NCI-H2107 (cell line): ENCODE results near the gene FAAH2.
"Not testable (repeated sequence)": the region's sequence is repeated elsewhere in the genome, so short reads cannot be mapped to it uniquely, and the experiment has no call there.

ENCODE experiments used
- DNase-seq: peaks from one replicate; lab custom pipeline; 2025; lab: John Stamatoyannopoulos, UW

The FAAH2 gene, protein sequence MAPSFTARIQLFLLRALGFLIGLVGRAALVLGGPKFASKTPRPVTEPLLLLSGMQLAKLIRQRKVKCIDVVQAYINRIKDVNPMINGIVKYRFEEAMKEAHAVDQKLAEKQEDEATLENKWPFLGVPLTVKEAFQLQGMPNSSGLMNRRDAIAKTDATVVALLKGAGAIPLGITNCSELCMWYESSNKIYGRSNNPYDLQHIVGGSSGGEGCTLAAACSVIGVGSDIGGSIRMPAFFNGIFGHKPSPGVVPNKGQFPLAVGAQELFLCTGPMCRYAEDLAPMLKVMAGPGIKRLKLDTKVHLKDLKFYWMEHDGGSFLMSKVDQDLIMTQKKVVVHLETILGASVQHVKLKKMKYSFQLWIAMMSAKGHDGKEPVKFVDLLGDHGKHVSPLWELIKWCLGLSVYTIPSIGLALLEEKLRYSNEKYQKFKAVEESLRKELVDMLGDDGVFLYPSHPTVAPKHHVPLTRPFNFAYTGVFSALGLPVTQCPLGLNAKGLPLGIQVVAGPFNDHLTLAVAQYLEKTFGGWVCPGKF

DNA sequence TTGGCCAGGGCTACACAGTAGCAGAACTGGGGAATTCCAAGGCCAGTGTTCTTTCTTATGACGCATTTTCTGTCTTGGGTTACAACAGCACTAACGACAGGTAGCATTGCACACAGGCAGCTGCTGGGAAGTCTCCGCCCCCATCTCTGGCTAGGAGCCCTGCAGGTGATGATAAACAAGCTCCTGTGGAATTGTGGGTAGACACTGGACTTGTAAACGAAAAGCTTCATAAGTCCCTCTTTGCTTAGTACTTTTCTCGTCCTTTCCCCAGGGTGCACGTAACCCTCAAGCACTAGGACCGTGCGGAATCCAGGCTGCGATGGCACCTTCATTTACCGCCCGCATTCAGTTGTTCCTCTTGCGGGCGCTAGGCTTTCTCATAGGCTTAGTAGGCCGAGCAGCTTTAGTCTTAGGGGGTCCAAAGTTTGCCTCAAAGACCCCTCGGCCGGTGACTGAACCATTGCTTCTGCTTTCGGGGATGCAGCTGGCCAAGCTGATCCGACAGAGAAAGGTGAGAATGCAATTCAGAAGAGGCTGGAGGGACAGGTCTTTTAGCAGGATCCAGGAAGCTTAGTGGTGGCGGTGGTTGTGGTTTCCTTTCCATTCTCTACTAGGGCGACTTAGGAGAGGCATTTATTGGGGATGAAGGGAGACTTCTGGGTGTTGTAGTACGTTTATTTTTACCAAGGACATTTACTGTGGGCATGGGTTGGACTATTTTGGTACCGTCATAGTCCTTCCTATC is at the start of gene FAAH2:
TSS of gene FAAH2 (plus strand) at position 200 of the 745 bp plus-strand sequence. CDS start at position 320, 120 bp downstream.
- peak; percentile 84 for DNase-seq

DNA sequence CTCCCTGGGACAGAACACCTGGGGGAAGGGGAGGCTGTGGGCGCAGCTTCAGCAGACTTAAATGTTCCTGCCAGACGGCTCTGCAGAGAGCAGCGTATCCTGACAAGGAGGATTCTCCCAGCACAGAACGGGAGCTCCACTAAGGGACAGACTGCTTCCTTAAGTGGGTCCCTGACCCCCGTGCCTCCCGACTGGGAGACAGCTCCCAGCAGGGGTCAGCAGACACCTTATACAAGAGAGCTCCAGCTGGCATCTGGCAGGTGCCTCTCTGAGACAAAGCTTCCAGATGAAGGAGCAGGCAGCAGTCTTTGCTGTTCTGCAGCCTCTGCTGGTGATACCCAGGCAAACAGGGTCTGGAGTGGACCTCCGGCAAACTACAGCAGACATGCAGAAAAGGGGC is 44.5 kb upstream of the FAAH2 start:
- no peak for DNase-seq

DNA sequence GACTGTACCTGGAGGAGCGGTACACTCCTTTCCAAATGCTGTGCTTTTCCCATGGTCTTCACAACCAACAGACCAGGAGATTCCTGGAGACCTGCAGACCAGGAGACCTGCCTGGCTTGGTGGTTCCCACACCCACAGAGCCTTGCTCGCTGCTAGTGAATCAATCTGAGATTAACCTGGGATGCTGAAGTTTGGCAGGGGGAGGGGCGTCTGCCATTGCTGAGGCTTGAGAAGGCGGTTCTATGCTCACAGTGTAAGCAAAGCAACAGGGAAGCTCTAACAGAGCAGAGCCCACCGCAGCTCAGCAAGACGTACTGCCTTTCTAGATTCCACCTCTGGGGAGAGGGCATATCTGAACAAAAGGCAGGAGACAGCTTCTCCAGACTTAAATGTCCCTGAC is 34.5 kb upstream of the FAAH2 start:
- DNase-seq = no peak

DNA sequence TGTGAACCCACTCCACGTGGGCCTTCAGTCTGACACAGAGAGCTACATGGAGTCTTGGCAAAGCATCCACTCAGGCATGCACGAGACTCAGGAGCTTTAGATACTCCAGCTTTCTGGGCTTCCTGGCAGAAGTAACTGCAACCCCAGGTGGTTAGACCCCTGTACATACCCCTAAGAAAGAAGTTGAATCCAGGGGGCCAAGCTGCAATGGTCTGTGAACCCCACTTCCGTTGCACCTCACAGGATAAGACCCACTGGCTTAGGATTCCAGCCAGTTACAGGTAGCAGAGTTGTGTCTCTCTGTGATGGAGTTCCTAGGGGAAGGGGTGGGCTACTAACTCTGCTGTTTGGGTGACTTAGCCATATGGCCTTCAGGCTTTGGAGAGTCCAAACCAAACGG is 21.4 kb upstream of the FAAH2 start:
- no peak for DNase-seq

DNA sequence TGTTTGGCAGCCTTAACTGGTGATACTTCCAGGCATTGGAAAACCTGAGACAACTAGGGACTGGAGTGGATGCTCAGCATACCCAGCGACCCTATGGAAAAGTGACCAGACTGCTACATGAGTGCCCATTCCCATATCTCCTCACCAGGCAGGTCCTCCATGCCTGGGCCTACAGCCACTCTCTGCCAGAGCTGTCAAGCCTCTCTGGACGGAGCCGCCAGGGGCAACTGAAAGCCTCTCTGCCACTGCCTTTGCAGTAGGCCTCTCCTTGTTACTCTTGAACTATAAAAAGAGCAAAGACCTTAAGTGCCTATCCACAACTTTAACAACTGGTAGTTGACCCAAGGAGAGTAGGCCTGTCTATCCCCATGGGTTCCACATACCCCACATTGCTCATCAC is 20.2 kb upstream of the FAAH2 start:
- DNase-seq = no peak

DNA sequence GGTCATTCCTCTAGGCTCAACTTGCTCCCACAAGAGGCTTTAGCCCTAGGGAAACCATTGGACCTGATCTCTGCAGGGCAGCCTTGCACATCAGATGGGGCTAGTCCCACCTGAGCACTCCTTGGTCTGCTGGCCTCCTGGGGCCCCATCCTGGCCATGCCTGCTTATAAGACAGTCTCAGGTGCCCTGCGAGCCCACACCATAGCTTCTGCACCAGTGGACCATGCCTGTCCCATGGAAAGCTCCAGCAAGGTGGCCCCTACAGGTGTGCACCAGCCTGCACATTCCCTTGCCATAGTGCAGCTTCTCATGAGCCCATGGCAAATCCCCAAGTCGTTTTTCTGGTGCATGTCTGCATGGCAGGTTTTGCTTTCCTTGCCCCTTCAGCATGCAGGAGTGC is 19.6 kb upstream of the FAAH2 start:
- DNase-seq = no peak

DNA sequence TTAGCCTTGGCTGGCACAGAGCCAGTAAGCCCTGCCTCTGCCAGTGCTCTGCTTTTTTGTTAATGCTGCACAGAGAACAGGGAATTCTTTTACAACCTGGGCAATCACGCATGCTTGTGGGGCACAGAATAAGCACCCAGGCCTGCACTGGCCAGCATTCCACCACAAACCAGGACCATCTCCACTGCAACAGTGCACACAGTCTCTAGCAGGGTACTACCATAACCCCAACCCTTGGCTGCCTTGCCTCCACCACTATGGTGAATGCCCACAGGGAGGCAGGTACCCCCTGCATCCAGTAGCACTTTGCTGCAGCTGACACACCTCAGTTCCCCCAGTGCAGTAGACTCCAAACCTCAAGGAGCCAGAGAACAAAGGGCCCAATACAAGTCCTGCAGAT is 19.2 kb upstream of the FAAH2 start:
- DNase-seq = no peak

DNA sequence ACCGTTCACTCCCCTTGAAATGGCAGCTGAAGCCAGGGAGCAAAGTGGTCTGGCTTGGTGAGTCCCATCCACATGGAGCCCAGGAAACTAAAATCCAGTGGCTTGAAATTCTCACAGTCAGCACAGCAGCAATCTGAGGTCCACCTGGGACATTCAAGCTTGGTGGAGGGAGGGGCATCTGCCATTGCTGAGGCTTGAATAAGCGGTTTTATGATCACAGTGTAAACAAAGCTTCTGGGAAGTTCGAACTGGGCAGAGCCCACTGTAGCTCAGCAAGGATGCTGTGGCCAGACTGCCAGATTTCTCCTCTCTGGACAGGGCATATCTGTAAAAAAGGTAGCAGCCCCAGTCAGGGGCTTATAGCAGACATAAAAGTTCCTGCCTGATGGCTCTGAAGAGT is 15.5 kb upstream of the FAAH2 start:
- DNase-seq = no peak

DNA sequence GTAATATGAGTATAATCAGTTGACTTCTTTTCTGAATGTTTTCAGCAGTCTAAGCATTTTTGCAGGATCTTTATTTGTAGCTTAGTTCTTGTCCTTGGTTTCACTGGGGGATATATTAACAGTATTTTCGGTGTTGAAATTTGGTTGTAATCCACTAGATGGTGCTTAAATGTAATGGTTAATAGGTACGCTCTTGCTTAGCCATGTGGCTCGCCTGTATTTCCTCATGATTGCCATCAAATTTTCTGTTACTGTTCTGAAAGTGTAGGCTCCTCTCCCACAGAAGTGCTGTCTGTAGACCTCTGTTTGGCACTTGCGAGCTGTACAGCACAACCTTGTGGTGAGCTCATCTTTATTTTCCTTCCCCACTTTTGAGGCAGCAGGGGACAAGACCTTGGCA is 3.9 kb upstream of the FAAH2 start:
- DNase-seq = no peak

DNA sequence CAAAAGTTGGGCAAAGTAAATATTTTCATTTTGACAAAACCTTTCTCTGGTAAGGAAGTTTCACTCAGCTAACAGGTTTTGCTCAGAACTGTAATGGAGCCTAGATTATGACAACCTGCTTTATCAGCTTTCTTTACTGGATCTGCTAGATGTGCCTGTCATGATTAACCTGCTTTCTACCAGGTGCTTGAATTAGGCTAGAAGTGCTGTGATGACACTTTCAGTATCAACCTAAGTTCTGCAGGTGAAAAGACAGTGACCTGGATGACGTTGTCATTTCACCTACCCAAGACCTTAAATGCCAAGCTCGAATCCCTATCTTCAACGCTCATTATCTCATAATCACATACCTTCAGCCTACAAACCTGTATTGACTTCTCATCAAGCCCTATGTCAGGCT is 1.5 kb upstream of the FAAH2 start:
- DNase-seq = no peak

DNA sequence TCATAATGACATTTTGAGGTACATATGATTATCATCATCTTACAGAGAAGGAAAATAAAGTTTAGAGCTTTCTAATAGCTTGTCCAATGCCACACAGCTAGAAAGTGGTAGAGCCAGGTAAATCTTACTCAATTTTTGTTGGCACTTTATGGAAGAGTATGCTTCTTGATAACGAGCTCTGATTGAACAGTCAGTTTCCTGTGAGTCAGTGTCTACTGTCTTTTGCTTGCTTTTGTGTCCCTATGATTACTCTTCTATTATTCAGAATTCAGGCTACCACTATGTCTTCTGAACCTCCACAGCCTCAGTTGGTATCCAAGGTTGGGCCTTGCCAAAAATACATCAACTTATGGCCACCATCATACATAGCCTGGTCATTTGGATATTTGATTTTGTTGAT is 2.6 kb downstream of the FAAH2 start:
- no peak for DNase-seq

DNA sequence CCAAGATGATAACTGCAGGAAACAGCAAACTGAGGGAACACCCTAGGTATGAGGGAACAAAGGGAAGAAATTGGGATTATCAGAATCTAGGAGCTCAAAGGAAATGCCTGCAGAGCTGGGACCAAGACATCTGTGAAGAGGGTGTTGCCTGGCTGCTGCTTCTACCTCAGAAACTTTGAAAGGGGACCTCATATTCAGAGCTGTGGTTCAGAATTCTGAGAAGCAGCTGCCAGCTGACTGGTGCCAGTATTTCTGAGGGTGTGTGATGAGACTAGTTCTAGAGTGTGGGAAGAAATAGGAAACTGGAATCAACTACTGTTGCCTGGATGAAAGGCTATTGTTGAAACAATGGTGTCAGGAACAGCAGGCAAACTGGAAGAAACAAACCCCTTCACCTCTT is 8.5 kb downstream of the FAAH2 start:
- DNase-seq = no peak

DNA sequence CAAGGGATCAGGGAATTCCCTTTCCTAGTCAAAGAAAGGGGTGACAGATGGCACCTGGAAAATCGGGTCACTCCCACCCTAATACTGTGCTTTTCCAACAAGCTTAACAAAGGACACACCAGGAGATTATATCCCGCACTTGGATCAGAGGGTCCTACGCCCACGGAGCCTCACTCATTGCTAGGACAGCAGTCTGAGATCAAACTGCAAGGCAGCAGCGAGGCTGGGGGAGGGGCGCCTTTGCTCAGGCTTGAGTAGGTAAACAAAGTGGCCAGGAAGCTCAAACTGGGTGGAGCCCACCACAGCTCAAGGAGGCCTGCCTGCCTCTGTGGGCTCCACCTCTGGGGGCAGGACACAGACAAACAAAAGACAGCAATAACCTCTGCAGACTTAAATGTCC is 9.2 kb downstream of the FAAH2 start:
- DNase-seq = not testable (repeated sequence)

DNA sequence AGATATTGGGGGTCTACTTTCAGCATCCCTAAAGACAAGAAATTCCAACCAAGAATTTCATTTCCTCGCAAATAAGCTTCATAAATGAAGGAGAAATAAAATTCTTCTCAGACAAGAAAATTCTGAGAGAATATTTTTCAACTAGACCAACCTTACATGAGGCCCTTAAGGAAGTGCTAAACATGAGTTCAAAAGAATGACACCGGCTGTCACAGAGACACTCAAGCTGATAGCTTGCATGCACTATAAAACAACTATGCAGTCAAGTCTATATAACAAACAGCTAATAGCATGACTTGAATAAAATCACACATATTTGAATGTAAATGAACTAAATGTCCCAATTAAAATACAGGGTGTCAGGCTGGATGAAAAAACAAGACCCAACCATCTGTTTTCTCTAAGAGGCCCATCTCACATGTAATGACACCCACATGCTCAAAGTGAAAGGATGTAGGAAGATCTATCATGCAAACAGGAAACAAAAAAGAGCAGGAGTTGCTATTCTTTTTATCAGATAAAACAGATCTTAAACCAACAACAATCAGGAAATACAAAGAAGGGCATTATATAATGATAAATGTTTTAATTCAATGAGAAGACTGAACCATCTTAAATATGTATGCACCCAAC is 27.2 kb downstream of the FAAH2 start:
- DNase-seq = no peak

DNA sequence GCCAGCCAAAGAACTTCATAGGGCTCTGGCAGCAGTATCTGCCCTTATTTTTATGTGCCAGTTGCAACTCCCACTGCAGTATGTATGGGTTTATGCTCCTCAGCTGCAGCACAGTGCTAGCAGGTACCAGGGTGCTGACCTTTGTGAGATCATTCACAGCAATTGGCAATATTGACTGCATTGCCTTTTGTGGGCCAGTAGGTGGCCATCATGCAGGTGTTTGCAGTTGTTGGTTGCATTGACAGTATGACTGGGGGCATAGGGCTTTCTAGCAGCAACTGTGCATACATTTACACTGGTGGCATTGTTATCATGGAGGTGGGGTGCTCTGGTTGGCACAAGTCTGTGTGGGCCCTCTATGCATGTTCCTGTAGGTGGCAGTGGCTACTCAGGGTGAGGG is 42.5 kb downstream of the FAAH2 start:
- no peak for DNase-seq

DNA sequence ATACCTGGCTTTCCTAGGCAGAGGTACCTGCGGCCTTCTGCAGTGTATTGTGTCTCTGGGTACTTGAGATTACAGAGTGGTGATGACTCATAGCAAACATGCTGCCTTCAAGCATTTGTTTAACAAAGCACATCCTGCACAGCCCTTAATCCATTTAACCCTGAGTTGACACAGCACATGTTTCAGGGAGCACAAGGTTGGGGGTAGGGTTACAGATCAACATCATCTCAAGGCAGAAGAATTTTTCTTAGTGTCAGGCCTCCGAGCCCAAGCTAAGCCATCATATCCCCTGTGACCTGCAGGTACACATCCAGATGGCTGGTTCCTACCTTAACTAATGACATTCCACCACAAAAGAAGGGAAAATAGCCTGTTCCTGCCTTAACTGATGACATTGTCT is 49.3 kb downstream of the FAAH2 start:
- not testable (repeated sequence) for DNase-seq

DNA sequence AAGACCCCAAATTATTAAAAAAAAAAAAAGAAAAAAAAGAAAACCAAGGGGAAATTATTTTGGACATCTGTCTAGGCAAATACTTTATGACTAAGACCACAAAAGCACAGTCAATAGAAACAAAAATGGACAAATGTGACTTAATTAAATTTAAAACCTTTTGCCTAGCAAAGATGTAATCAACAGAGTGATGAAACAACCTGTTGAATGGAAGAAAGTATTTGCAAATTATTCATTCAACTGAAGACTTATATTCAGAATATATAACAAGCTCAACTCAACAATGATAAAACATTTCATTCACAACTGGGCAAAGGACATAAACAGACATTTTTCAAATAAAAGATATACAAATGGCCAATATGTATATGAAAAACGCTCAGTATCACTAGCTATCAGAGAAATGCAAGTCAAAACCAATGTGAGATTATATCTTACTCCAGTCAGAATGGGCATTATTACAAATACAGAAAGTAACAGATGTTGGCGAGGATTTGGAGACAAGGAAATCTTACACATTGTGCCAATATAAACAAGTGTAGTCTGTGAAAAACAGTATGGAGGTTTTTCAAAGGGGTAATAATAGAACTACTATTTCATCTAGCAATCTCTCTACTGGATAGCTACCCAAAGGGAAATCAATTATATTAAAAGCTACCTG is 67.1 kb downstream of the FAAH2 start:
- no peak for DNase-seq

DNA sequence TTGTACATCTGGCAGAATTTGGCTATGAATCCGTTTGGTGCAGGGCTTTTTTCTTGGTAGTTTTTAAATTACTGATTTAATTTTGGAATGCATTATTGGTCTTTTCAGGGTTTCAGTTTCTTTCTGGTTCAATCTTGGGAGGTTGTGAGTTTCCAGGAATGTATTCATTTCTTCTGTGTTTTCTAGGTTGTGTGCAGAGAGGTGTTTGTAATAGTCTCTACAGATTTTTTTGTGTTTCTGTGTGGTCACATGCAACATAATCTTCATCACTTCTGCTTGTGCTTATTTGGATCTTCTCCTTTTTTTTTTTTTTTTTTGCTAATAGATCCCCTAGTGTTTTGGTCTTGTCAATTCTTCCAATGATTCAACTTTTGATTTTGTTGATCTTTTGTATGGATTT is 77.6 kb downstream of the FAAH2 start:
- DNase-seq = no peak

DNA sequence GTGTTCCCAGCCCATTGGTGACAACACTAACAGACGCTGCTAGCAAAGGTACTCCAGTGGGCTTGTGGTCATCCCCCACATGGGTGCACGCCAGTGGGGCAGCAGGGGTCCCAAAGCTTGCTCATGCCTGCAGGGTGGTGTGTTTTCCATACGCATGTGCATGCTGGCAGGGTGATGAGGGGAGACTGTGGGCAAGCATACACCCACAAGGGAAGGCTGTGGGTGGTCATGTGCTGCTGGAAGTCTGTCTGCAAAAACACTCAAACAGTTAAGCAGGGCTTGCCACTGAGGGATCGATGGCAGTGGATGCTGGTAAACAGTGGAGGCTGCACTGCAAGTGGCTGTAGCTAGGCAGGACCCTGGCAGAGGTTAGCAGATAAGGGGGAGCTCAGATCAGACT is 79.9 kb downstream of the FAAH2 start:
- DNase-seq = no peak

DNA sequence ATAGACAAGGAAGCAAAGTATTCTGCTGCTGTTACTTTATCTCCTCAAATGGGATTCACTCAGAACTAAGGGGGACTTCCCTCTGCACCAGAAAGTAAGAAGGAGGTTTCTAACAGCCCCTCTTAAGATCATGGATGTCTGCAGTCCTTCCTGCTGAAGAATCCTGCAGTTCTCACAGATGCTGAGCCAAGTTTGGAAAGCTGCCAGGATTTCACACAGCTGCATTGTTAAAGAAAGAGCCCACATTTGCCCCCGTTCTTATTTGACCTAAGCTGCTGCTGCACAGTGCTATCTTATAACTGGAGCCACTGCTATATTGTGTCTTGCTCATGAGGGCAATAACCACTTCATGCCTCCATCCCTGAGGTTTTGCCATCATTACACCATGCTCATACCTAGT is 81.1 kb downstream of the FAAH2 start:
- no peak for DNase-seq

DNA sequence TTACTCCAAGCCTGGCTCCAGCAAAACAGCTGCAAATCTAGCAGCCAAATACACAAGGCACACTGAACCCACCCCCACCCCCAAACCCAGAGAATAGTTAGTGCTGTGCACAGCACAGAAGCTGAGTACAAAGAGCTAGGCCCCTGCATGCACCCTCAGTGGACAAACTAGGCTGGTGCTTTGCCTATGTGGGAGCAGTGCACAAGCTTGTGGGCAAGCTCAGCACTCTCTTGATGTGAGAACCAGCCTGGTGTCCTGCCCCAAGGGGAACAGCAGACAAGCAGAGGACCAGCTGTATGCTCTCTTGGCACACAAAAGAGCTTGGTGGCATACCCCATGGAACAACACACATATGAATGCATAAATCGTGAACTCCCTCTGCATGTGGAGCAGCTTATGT is 81.7 kb downstream of the FAAH2 start:
- DNase-seq = no peak

DNA sequence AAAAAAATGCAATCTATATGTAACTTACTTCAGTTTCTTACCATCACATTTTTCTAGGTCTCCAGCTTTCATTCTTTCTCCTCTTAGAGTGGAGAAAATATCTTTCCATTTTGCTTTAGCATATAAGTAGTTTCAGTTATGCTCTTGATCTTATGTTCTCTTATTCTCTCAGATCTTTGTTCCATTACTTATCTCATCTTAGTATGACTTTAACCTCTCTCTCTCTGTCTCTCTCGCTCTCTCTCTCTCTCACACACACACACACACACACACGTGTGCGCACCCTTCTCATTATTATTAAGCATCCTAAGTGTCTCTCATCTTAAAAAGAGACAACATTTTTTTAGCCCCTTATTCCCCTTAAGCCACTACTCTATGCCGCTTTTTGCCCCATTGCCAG is 92.8 kb downstream of the FAAH2 start:
- DNase-seq = no peak
